GM19324 (cell line): ENCODE results near the gene FOLR2.

Source experiments
- ATAC-seq: cut with Tn5 transposase; IDR thresholded peaks from one replicate; pipeline ENCODE4 v1.9.1; 2021; ENCODE audit warnings: mild to moderate bottlenecking, moderate library complexity; ENCODE audit not compliant: unreplicated experiment, low FRiP score

The FOLR2 gene

GRCh38 chr11:72239849-72240460 lies 23.4 kb downstream of the FOLR2 start:
- no peak for ATAC-seq

- no peak for ATAC-seq
Observed at GRCh38 chr11:72240461-72241290, 24.1 kb downstream of the FOLR2 start.

DNA sequence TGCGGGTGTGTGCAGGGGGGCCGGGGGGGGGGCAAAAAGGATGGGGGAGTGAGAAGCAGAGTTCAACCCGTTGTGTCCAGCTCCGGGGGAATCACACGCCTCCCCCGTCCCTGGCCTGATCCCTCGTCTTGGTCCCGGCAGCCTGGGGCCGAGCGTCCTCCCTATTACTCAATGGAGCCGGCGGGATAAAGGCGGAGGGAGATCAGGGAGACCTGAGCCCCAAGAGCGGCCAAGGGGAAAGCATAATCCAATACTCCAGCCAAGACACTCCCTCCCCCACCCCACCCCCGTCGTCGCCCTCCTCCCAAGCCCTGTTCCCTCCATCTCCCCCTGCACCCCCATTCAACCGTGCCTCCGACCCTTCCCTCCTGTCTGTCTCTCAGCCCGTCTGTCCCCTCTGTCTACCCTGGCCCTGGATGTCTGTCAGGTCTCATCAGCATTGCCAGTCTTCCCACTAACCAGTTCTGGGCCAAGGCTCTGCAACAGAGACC lies 24.7 kb downstream of the FOLR2 start:
- ATAC-seq: no peak

DNA sequence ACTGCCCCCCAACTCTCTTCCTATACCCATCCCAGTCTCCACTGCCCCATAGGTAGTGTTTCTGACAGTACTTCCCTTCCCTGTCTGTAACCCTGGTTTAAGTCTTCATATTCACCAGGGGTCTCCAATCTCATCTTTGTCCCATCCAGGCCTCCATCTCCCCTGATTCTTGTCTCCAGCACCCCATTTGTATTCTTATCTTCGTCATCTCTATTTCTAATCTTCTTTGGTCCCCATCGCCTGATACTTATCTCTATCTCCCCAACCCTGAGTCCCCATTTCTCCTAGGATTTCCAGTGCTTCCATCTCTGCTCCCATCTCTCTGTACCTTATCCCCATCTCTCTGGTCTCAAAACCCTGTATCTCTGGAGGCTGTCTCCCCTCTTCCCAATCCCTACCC lies 25.5 kb downstream of the FOLR2 start:
- no peak for ATAC-seq

- ATAC-seq: no peak
Observed at GRCh38 chr11:72243173-72244059, 26.8 kb downstream of the FOLR2 start.

DNA sequence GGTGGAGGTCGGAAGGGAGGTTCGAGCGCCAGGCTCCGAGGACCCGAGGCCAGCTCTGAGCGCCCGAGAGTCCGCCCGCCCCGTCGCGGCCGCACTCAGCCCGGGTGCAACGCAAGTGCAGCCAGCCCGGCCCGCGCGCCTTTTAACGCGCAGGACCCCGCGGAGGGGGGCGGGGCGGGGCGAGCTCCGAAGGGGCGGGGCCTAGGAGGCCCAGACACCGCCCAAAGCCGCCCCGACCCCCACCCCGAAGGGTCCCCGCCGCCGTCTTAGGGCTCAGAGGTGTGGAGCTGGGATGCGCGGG lies 27.4 kb downstream of the FOLR2 start, which contains the start of gene PHOX2A:
Gene PHOX2A (minus strand): TSS at position 117 of the 301 bp plus-strand sequence. CDS start 172 bp downstream, outside the sequence.
- ATAC-seq: no peak

DNA sequence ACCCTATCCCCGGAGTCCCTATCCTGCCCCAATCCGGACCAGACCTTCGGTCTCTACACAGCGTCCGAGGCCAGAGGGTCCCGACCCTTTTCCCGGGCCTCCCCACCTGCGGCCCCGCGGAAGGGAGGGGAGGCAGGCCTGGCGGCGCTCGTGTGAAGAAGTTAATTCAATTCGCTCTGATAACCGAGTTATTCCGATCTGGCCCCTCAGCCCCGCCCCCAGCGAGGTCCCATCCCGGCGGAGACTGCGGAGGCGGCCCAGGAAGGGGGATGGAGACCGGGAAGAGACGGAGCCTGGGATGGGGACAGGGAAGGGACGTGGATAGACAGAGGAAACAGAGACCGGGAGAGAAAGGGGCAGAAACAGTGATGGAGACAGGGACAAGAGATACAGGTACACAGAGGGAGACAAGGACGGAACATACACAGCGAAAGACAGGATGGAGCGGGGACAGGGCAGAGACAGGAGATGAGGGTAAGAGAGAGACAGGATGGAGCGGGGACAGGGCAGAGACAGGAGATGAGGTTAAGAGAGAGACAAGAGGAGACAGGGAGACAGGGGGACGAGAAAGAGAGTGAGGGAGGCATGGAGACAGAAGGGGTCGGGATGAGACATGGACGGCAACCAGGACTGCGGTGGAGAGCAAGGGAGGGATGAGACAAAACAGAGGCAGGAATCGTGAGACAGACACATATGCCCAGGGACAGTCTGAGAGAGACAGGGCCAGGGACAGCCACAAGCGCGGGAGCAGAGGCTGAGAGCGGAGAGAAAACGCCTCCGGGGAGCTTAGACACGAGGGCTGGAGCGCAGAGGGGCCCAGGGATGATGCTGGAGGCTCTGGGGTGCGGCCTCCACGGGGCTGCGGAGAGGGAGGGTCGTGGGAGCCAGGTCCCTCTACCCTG lies 28.0 kb downstream of the FOLR2 start:
- ATAC-seq: no peak

- ATAC-seq: no peak
Observed at GRCh38 chr11:72245263-72245816, 28.7 kb downstream of the FOLR2 start.

DNA sequence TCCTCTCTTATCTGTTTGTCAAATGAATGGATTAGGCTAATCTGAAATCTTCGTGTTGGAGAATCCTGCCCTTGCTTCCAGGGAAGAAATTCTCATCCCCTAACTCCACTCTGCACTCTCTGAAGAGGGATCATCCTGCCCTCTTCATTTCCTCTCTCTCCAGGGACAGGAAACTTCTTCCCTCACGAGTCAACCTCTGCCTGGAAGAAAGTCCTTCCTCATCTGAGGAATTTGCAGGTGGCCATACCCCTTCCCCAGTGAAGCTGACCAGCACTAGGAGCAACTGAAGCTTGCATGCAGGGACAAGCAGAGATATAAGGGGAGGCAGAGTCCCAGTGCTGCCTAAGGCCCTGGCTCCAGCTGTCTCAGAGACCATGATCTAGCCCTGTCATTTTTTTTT lies 31.0 kb downstream of the FOLR2 start:
- no peak for ATAC-seq

GRCh38 chr11:72249961-72250360 lies 33.4 kb downstream of the FOLR2 start:
- no peak for ATAC-seq

DNA sequence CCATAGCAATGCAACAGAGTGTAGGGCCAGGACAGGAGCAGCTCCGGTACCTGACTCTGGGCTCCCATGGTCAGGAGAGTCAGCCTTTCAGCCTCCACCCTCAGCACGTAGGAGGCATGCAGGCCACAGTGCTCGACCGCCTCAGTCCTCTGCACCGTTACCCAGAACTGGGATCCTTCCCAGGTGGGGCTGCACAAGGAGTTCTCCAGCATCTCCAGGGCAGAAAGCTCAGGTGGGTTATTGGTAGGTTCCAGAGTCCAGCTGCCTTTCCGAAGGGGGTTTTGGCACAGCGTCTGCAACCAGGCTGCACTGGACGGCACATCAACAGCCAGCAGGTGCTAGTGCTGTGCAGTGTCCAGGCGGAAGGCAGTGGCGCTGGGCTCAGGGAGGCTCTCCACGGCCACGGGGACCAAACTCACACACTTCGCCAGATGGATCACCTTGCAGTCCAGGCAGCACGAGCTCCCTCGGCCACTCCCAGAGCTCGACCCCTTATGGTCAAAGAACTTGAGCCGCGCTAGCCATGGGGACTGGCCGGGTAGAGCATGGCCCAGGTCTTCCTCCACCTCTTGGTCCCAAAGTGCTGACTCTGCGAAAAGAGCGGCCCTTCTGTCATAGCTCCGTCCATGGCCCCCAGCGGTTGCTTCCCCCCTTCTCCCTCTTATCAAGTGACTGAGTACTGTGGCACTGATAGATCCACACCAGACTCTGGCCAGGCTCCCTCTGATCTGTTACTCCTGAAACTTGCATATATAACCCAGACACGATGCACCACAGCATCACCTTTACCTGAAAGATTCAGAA lies 34.3 kb downstream of the FOLR2 start:
- ATAC-seq: no peak

DNA sequence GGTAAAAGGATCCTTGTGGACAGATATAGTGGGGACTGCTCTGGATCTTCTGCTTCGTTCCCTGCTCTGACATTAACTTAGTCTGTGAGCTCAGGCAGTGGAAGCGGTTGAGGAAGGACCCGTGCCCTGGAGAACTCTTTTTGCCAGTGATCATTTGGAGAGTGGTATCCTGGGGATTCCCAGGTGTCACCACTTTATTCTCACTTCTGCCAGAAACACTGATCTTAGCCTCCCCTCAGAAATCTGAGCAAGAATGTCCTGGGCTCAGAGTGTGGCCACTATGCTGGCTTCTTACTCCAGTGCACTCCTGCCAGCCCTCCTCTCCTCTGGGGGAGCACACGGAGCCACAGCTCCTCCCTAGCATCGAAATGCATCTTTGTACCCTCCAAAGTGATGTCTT lies 35.0 kb downstream of the FOLR2 start:
- ATAC-seq: no peak

DNA sequence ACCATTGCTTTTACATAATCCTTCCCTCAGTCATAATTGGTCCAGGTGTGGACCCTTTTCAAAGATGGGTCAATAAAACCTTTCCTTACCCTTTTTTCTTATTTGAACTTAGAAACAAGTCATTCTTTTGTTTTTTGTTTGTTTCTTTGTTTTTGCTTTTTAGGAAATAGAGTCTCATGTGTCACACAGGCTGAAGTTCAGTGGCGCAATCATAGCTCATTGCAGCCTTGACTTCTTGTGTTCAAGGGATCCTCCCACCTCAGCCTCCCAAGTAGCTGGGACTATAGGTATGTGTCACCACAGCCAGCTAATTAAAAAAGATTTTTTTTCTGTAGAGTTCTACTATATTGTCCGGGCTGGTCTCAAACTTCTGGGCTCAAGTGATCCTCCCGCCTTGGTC lies 36.8 kb downstream of the FOLR2 start:
- ATAC-seq: no peak

DNA sequence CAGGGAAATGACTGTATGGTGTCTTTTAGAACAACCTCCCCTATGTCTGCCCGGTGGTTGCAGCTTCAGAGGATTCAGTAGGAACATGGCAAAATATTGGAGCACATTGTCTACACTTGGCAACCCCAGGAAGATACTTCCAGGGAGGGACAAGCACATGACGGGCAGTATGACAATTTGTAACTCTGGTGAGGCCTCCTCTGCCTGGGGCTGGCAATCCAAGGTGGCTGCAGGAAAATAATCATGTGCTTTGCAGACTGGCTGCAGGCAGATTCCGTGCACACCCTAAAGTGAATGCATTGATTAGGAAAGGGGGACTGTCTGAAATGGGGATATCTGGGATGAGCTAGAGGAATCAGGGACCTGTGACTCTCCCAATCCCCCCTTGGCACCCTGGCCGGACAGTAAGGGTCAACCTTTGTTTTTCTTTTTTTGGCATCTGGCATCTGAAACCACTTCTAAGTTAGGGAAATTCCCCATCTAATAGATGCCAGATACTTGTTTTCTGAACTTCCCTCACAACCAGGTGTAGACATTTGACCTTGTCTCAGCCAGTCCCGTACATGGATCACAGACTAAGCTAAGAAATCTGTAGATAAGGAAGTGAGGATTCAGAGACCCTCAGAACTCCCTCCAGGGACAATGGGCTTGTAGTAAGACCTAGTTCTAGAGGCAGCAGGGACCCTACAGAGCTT lies 37.9 kb downstream of the FOLR2 start:
- ATAC-seq: no peak

GRCh38 chr11:72257570-72257969 lies 41.0 kb downstream of the FOLR2 start:
- no peak for ATAC-seq

DNA sequence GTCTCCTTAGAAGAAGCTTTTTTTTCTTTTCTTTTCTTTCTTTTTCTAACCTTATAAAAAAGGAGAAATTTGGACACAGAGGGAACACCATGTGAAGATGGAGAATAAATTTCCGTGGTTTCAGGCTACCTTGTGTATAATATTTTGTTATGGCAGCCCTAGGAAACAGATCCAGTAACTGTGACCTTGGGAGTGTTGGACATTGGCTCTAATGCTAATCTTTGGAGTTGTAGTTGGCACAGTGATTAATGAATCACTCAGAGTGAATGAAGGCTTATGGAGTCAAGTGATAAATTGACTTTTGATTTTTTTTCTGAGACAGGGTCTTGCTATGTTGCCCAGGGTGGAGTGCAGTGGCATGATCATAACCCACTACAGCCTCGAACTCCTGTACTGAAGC lies 42.9 kb downstream of the FOLR2 start:
- no peak for ATAC-seq

- no peak for ATAC-seq
Observed at GRCh38 chr11:72260574-72260973, 44.0 kb downstream of the FOLR2 start.

- ATAC-seq: no peak
Observed at GRCh38 chr11:72263361-72263760, 46.8 kb downstream of the FOLR2 start.
